ENCODE results near the gene CAMTA1.
A peak's percentile ranks its signal among the peaks of the same experiment; 100 is the strongest.

The CAMTA1 gene

DNA sequence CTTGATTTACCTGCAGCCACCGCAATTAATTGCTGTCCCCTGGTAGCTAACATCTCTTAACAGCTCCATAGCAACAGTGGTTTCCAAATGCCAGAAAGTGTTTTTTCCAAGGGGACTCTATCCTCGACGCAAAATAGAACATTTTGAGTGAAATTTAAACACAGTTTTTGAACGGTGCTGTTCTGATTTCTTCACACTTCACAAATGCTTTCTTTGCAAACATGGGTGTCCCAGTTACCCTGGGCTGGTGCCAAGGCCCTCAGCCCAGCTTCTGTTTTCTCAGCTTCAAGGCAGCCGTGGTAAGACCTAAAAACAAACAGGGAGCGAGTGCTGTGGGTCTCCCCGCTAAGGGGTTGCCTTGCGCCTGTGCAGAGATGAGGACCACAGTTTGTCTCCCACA is 838.6 kb downstream of the CAMTA1 start (continued):
- TF ChIP-seq ZFP3 (CRISPR knock-in tag; IDR thresholded peaks at IDR 0.05) (no peak), ISL1 (CRISPR knock-in tag; IDR thresholded peaks at IDR 0.05) (no peak), ZNF8 (CRISPR knock-in tag; IDR thresholded peaks at IDR 0.05) (no peak), ZFP30 (CRISPR knock-in tag; IDR thresholded peaks at IDR 0.05) (no peak), RARB (CRISPR knock-in tag; IDR thresholded peaks at IDR 0.05) (no peak), ZNF565 (CRISPR knock-in tag; conservative IDR thresholded peaks at IDR 0.05; ENCODE audit: low read depth) (no peak), ZC3H10 (CRISPR knock-in tag; IDR thresholded peaks at IDR 0.05) (no peak), ARNTL (CRISPR knock-in tag; IDR thresholded peaks at IDR 0.05; ENCODE audit: borderline replicate concordance, low read depth) (no peak), ZNF70 (CRISPR knock-in tag; IDR thresholded peaks at IDR 0.05) (no peak), SNAI2 (CRISPR knock-in tag; IDR thresholded peaks at IDR 0.05) (no peak), OSR1 (CRISPR knock-in tag; IDR thresholded peaks at IDR 0.05) (no peak), BACH2 (CRISPR knock-in tag; IDR thresholded peaks at IDR 0.05; ENCODE audit: borderline replicate concordance) (no peak), CSDC2 (CRISPR knock-in tag; IDR thresholded peaks at IDR 0.05) (no peak)

DNA sequence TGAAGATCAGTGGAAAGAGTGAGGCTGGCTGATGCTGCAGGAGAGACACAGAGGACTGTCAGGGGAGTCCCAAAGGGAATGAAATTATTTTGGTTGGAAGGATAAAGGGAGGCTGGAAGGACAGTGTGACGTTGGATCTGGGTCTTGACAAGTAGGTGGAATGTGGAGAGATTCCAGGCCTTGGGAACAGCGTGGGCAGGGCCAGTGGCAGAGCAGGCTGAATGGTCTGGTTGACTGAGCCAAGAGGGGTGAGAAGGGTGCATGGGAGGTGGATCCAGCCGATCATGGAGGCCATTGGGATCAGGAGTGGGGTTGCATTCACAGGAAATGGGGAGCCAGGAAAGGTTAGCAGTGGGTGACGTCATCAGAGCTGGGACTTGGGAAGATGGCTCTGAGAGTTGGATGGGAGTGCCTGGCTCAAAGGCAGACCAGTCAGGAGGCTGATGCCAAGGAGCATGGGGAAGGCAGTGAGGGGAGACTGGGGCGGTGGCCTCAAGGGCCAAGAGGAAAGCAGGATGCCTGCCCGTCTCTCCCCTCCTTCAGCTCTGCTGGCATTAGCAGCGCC is 839.6 kb downstream of the CAMTA1 start:
- no peak for TF ChIP-seq CSDC2 (CRISPR knock-in tag; IDR thresholded peaks at IDR 0.05)
- ATAC-seq: no peak

GRCh38 chr1:7625401-7625800 is 840.1 kb downstream of the CAMTA1 start:
- ATAC-seq: no peak
- TF ChIP-seq ZNF8 (CRISPR knock-in tag; IDR thresholded peaks at IDR 0.05) (no peak), TCF4 (CRISPR knock-in tag; IDR thresholded peaks at IDR 0.05; ENCODE audit: borderline replicate concordance) (no peak), OSR1 (CRISPR knock-in tag; IDR thresholded peaks at IDR 0.05) (no peak), PPARA (CRISPR knock-in tag; IDR thresholded peaks at IDR 0.05; ENCODE audit: borderline replicate concordance) (no peak), ZNF565 (CRISPR knock-in tag; conservative IDR thresholded peaks at IDR 0.05; ENCODE audit: low read depth) (no peak), SNAI2 (CRISPR knock-in tag; IDR thresholded peaks at IDR 0.05) (no peak)

- TF ChIP-seq ZNF8 (CRISPR knock-in tag; IDR thresholded peaks at IDR 0.05) (no peak), ESRRG (CRISPR knock-in tag; IDR thresholded peaks at IDR 0.05) (no peak), PPARA (CRISPR knock-in tag; IDR thresholded peaks at IDR 0.05; ENCODE audit: borderline replicate concordance) (no peak)
- ATAC-seq: no peak
Observed at GRCh38 chr1:7628273-7628672, 843.0 kb downstream of the CAMTA1 start.

DNA sequence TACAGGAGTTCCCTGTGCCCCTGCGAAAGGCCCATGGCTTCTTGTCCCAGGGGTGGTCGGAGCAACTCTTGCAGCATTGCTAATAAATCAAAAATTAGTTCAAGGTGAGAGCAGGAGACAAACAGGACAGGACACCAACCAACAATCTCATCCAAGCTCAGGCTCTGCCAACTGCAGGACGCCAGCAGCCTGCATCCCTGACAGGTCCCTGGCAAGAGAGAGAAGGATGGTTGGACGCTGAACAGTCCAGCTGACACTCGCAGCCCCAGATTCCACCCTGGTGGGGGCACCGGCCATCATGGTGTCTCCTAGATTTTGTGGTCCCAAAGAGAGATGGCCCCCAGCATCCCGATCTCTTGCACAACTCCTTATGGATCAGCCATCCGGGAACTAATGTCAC is 843.8 kb downstream of the CAMTA1 start:
- no peak for TF ChIP-seq OSR1 (CRISPR knock-in tag; IDR thresholded peaks at IDR 0.05)
- TF ChIP-seq TCF4 (CRISPR knock-in tag; IDR thresholded peaks at IDR 0.05; ENCODE audit: borderline replicate concordance): no peak
- no peak for TF ChIP-seq ESRRG (CRISPR knock-in tag; IDR thresholded peaks at IDR 0.05)
- no peak for TF ChIP-seq SNAI2 (CRISPR knock-in tag; IDR thresholded peaks at IDR 0.05)
- TF ChIP-seq RARB (CRISPR knock-in tag; IDR thresholded peaks at IDR 0.05): no peak
- no peak for ATAC-seq

DNA sequence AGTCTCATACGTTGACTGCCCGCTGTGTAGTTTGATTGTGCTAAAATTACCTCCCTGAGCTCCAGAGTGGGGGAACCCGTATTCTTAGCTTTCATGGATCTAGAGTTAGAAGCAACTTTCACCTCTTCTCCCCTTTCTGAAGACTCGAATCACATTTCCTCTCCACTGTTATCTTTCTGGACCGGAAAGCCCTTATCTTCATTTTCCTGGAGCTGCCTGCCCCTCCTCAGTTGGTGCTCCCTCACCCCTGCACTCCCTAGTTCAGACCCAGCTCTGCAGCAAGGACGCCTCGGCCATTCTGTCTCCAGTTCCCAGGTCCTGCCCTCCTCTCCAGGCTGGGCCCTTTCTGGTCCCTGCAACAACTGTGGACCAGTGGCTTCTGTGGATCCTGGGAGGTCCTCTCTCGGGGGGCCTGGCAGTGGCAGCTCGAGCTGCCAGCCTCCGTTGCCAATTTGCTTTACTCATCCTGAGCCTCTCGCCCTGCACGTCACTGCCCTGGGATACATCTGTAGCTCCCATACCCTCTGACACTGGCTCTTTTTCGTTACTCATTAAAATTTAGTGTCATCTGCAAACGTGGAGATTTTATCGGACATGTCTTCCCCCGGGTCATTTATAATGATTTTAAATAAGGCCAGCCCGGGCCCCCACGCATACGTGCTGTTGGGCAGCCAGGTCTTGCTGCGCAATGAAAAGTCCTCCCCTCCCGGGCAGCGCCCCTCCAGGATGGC is 844.4 kb downstream of the CAMTA1 start:
- peak; percentile 23; the same call in 1 of the 3 replicates for ATAC-seq
- TF ChIP-seq ZNF8 (CRISPR knock-in tag; IDR thresholded peaks at IDR 0.05) (no peak), ZNF565 (CRISPR knock-in tag; conservative IDR thresholded peaks at IDR 0.05; ENCODE audit: low read depth) (no peak), ISL1 (CRISPR knock-in tag; IDR thresholded peaks at IDR 0.05) (no peak), ZNF70 (CRISPR knock-in tag; IDR thresholded peaks at IDR 0.05) (no peak), GLIS3 (CRISPR knock-in tag; IDR thresholded peaks at IDR 0.05) (no peak), OSR1 (CRISPR knock-in tag; IDR thresholded peaks at IDR 0.05) (no peak), ZFP3 (CRISPR knock-in tag; IDR thresholded peaks at IDR 0.05) (no peak), ZFP30 (CRISPR knock-in tag; IDR thresholded peaks at IDR 0.05) (no peak), PATZ1 (CRISPR knock-in tag; IDR thresholded peaks at IDR 0.05; ENCODE audit: borderline replicate concordance) (no peak), TOX (CRISPR knock-in tag; IDR thresholded peaks at IDR 0.05; ENCODE audit: borderline replicate concordance) (no peak), TCF4 (CRISPR knock-in tag; IDR thresholded peaks at IDR 0.05; ENCODE audit: borderline replicate concordance) (no peak; the same call in 1 of the 2 replicates), ESRRG (CRISPR knock-in tag; IDR thresholded peaks at IDR 0.05) (no peak), PPARA (CRISPR knock-in tag; IDR thresholded peaks at IDR 0.05; ENCODE audit: borderline replicate concordance) (no peak), SNAI2 (CRISPR knock-in tag; IDR thresholded peaks at IDR 0.05) (no peak), CSDC2 (CRISPR knock-in tag; IDR thresholded peaks at IDR 0.05) (no peak)
- TF ChIP-seq, protein P1, sequence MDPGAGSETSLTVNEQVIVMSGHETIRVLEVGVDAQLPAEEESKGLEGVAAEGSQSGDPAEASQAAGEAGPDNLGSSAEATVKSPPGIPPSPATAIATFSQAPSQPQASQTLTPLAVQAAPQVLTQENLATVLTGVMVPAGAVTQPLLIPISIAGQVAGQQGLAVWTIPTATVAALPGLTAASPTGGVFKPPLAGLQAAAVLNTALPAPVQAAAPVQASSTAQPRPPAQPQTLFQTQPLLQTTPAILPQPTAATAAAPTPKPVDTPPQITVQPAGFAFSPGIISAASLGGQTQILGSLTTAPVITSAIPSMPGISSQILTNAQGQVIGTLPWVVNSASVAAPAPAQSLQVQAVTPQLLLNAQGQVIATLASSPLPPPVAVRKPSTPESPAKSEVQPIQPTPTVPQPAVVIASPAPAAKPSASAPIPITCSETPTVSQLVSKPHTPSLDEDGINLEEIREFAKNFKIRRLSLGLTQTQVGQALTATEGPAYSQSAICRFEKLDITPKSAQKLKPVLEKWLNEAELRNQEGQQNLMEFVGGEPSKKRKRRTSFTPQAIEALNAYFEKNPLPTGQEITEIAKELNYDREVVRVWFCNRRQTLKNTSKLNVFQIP (CRISPR knock-in tag; IDR thresholded peaks at IDR 0.05; ENCODE audit: borderline replicate concordance, low read depth): no peak
- TF ChIP-seq, protein P2, sequence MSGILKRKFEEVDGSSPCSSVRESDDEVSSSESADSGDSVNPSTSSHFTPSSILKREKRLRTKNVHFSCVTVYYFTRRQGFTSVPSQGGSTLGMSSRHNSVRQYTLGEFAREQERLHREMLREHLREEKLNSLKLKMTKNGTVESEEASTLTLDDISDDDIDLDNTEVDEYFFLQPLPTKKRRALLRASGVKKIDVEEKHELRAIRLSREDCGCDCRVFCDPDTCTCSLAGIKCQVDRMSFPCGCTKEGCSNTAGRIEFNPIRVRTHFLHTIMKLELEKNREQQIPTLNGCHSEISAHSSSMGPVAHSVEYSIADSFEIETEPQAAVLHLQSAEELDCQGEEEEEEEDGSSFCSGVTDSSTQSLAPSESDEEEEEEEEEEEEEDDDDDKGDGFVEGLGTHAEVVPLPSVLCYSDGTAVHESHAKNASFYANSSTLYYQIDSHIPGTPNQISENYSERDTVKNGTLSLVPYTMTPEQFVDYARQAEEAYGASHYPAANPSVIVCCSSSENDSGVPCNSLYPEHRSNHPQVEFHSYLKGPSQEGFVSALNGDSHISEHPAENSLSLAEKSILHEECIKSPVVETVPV (CRISPR knock-in tag; IDR thresholded peaks at IDR 0.05): no peak
